HepG2 (cell line): Measurements from ENCODE around the gene IGLON5. TPM values are rescaled to one million over a fixed set of nuclear protein-coding genes. Genes with fewer than 3 reads are reported as not detected.
A peak's percentile ranks its signal among the peaks of the same experiment; 100 is the strongest.

ENCODE experiments used
- ASH2L ChIP-seq: fragments of 300-600, 200-600 bp; sonication (generic); IDR thresholded peaks from 2 replicates; pipeline ENCODE4 v1.7.0; 2017; ENCODE audit warnings: low read depth, mild to moderate bottlenecking, moderate library complexity, mixed read lengths, low read length; ENCODE audit not compliant: insufficient read length
- JUND ChIP-seq: sonication (generic); formaldehyde crosslinking; IDR thresholded peaks from 2 replicates; pipeline ENCODE4 v1.8.0; 2022; ENCODE audit warnings: mild to moderate bottlenecking, missing genetic modification reagents
- MED13 ChIP-seq: sonication (generic); formaldehyde crosslinking; IDR thresholded peaks from 2 replicates; pipeline ENCODE4 v1.5.0; 2020; ENCODE audit warnings: missing genetic modification reagents
- MXD4 ChIP-seq: IDR thresholded peaks from 2 replicates; pipeline ENCODE4 v1.6.1; 2016; ENCODE audit warnings: mild to moderate bottlenecking, missing biosample characterization, missing genetic modification reagents
- MXI1 ChIP-seq: IDR thresholded peaks from 3 replicates; pipeline ENCODE4 v1.6.1; 2012; ENCODE audit warnings: low read depth, low read length, inconsistent platforms, borderline replicate concordance
- SAP130 ChIP-seq: IDR thresholded peaks from 2 replicates; pipeline ENCODE4 v1.6.1; 2016; ENCODE audit warnings: low read depth
- TARDBP ChIP-seq: sonication (generic); formaldehyde crosslinking; IDR thresholded peaks from 2 replicates; pipeline ENCODE4 v1.8.0; 2022; ENCODE audit warnings: mild to moderate bottlenecking, missing genetic modification reagents
- TGIF2 ChIP-seq: IDR thresholded peaks from 2 replicates; pipeline ENCODE4 v1.6.1; 2016; ENCODE audit warnings: control low read depth, missing compliant biosample characterization
- ZFY ChIP-seq: sonication (generic); formaldehyde crosslinking; IDR thresholded peaks from 2 replicates; pipeline ENCODE4 v1.4.0; 2020; ENCODE audit warnings: missing genetic modification reagents
- ZNF124 ChIP-seq: sonication (generic); formaldehyde crosslinking; IDR thresholded peaks from 2 replicates; pipeline ENCODE4 v1.4.0; 2020; ENCODE audit warnings: missing genetic modification reagents
- ZNF296 ChIP-seq: sonication (generic); formaldehyde crosslinking; conservative IDR thresholded peaks from 2 replicates; pipeline ENCODE4 v1.5.0; 2020; ENCODE audit warnings: mild to moderate bottlenecking, missing genetic modification reagents
- polyA plus RNA-seq, 8 experiments: library from polyadenylated mRNA; depleted of rRNA in 3 of 8; stranded (reverse) in 7 of 8; unstranded in 1 of 8; fragments of >200 nt; fragmentation: Illumina TruSeq in 4 of 8; extraction: Trizol in 4 of 8; gene quantifications; 2 replicates each; pipeline versions ENCODE4 v1.2.1 to v1.2.3, GENCODE V29; 2011 to 2016; ENCODE audit warnings: low read depth in 4 of 8, missing spikeins in 1 of 8, mixed read lengths in 1 of 8; ENCODE audit not compliant: insufficient read depth in 1 of 8
- total RNA-seq, 5 experiments: library from RNA; depleted of rRNA; stranded (reverse); fragments of >200 nt; fragmentation: Illumina TruSeq; extraction: Trizol; gene quantifications; 2 replicates each; pipeline ENCODE4 v1.2.3, GENCODE V29; 2016; ENCODE audit warnings: low read depth in 1 of 5
- TF ChIP-seq, protein P1 (sequence below): sonication (generic); formaldehyde crosslinking; IDR thresholded peaks from 2 replicates; pipeline ENCODE4 v1.5.0; 2020; ENCODE audit warnings: mild to moderate bottlenecking, missing genetic modification reagents, moderate library complexity

The IGLON5 gene
- total and polyA plus RNA-seq, 2 of the 13 experiments (the other 11 are each of a cell fraction or from before 2014, with no cell fraction given), result 0.04 to 5.7 TPM

DNA sequence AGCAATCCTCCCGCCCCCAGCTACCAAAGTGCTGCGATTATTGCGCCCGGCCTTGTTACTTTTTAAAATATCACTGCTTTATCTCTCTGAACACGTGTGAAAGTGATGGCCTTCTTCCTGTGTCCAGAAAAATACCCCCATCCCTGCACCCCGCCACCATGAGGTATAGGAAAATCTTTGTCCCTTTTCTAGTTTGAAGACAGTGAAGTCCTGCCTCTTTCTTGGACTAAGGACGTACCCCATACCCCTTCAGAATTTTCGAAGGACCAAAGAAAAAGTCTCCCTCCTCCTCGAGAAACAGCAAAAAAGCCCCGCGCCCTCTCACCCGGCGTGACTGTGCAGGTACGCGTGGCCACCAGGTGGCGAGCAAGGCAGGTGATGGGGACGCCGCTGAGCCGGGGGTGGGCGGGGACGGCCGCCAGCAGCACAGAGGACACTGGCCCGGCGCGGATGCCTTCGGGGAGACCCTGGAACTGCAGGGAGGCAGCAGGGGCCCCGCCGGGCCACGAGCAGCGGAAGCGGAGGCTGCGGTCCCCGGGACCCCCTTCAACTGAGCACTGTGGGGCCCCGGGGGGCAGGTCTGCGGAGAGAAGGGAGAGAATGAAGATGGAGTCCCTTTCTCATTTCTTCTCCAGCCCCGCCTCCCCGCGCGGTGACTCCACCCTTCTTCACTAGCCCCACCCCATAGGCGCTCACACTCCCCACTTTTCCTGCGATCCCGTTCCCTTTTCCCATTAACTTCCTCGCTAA is 27.3 kb downstream of the IGLON5 start (continued):
- TF ChIP-seq MED13 (CRISPR knock-in tag) (no peak), TGIF2 (CRISPR knock-in tag) (no peak), ZNF296 (no peak), TARDBP (CRISPR knock-in tag) (no peak), ASH2L (peak; percentile 14), ZFY (CRISPR knock-in tag) (0 out of 2 replicates have a peak, but pooled peaks have one; percentile 9), ZNF124 (CRISPR knock-in tag) (0 out of 2 replicates have a peak, but pooled peaks have one; percentile 58), JUND (CRISPR knock-in tag) (no peak), SAP130 (CRISPR knock-in tag) (peak; percentile 69), MXI1 (0 out of 3 replicates have a peak, but pooled peaks have one; percentile 6), MXD4 (0 out of 2 replicates have a peak, but pooled peaks have one; percentile 34)
- TF ChIP-seq, protein P1, sequence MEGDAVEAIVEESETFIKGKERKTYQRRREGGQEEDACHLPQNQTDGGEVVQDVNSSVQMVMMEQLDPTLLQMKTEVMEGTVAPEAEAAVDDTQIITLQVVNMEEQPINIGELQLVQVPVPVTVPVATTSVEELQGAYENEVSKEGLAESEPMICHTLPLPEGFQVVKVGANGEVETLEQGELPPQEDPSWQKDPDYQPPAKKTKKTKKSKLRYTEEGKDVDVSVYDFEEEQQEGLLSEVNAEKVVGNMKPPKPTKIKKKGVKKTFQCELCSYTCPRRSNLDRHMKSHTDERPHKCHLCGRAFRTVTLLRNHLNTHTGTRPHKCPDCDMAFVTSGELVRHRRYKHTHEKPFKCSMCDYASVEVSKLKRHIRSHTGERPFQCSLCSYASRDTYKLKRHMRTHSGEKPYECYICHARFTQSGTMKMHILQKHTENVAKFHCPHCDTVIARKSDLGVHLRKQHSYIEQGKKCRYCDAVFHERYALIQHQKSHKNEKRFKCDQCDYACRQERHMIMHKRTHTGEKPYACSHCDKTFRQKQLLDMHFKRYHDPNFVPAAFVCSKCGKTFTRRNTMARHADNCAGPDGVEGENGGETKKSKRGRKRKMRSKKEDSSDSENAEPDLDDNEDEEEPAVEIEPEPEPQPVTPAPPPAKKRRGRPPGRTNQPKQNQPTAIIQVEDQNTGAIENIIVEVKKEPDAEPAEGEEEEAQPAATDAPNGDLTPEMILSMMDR (CRISPR knock-in tag), result peak; percentile 96
